Loucy (cell line): ENCODE measurements around the gene ZNF521.

ENCODE experiments used
- H2AFZ ChIP-seq: fragments of 200-600 bp; sonication (generic); 2 replicates; pipeline ENCODE4 v1.6.0; 2016; ENCODE audit warnings: antibody characterized with exemption, mild to moderate bottlenecking, low read length, moderate library complexity
- H3F3A ChIP-seq: fragments of 200-600 bp; 2 replicates; pipeline ENCODE4 v1.6.0; 2016; ENCODE audit warnings: antibody characterized with exemption, low read depth, mild to moderate bottlenecking
- H3K27me3 ChIP-seq: fragments of 200-600 bp; sonication (generic); 2 replicates; pipeline ENCODE4 v1.6.1; 2014; ENCODE audit warnings: low read length, mild to moderate bottlenecking; ENCODE audit not compliant: insufficient read depth, poor library complexity, severe bottlenecking
- H3K36me3 ChIP-seq: fragments of 200-600 bp; sonication (generic); 2 replicates; pipeline ENCODE4 v1.6.1; 2016; ENCODE audit warnings: low read length; ENCODE audit not compliant: insufficient read depth
- H3K4me1 ChIP-seq: fragments of 200-600 bp; sonication (generic); 2 replicates; pipeline ENCODE4 v1.5.1; 2014; ENCODE audit warnings: low read length, mild to moderate bottlenecking; ENCODE audit not compliant: insufficient read depth, poor library complexity, severe bottlenecking
- H3K4me2 ChIP-seq: fragments of 200-600 bp; sonication (generic); 2 replicates; pipeline ENCODE4 v1.6.0; 2014; ENCODE audit warnings: antibody characterized with exemption, low read length, low read depth, mild to moderate bottlenecking; ENCODE audit not compliant: poor library complexity, severe bottlenecking
- H3K4me3 ChIP-seq: fragments of 200-600 bp; sonication (generic); 2 replicates; pipeline ENCODE4 v1.5.1; 2014; ENCODE audit warnings: low read length, mild to moderate bottlenecking, mixed read lengths; ENCODE audit not compliant: poor library complexity, severe bottlenecking
- H3K79me2 ChIP-seq: fragments of 200-600 bp; sonication (generic); 2 replicates; pipeline ENCODE4 v1.6.1; 2014; ENCODE audit warnings: low read length; ENCODE audit not compliant: insufficient read depth
- H3K9ac ChIP-seq: fragments of 200-600 bp; sonication (generic); 2 replicates; pipeline ENCODE4 v1.6.0; 2014; ENCODE audit warnings: mild to moderate bottlenecking, low read depth, low read length, moderate library complexity; ENCODE audit not compliant: poor library complexity, severe bottlenecking
- H3K9me2 ChIP-seq: fragments of 200-600 bp; sonication (generic); replicated peaks from 2 replicates; pipeline ENCODE4 v1.6.1; 2016; ENCODE audit warnings: low read depth, low read length, mixed read lengths
- H3K9me3 ChIP-seq: fragments of 200-600 bp; sonication (generic); 2 replicates; pipeline ENCODE4 v1.6.1; 2014; ENCODE audit warnings: mild to moderate bottlenecking, antibody characterized with exemption, low read length, low read depth; ENCODE audit not compliant: insufficient read depth
- H4K20me1 ChIP-seq: fragments of 200-600 bp; sonication (generic); 2 replicates; pipeline ENCODE4 v1.6.0; 2014; ENCODE audit warnings: antibody characterized with exemption, low read length, mild to moderate bottlenecking; ENCODE audit not compliant: insufficient read depth, poor library complexity, severe bottlenecking
- CTCF ChIP-seq: fragments of 200-600 bp; sonication (generic); conservative IDR thresholded peaks from 2 replicates; pipeline ENCODE4 v1.5.1; 2014; ENCODE audit warnings: mild to moderate bottlenecking, antibody characterized with exemption, low read length
- EZH2phosphoT487 ChIP-seq: fragments of 200-600 bp; IDR thresholded peaks from 2 replicates; pipeline ENCODE4 v1.6.1; 2018; ENCODE audit warnings: antibody characterized with exemption, mild to moderate bottlenecking, moderate library complexity, borderline replicate concordance

The ZNF521 gene

GRCh38 chr18:25170402-25170801 is 181.6 kb downstream of the ZNF521 start:
- Histone ChIP-seq H3K9ac (no peak overlapping the region), H3F3A (no peaks in the 10 kb centered on the region), H3K27me3 (no peaks in the 10 kb centered on the region), H3K79me2 (no peaks in the 10 kb centered on the region), H4K20me1 (no peaks in the 10 kb centered on the region), H2AFZ (no peak overlapping the region), H3K4me1 (peaks cover 9% of the 10 kb centered on the region), H3K9me3 (no peaks in the 10 kb centered on the region), H3K36me3 (peaks cover 8% of the 10 kb centered on the region; the same call in 1 of the 2 replicates), H3K4me3 (no peak overlapping the region), H3K9me2 (no peaks in the 10 kb centered on the region), H3K4me2 (no peak overlapping the region)
- TF ChIP-seq CTCF (no peak), EZH2phosphoT487 (no peak)

- Histone ChIP-seq H4K20me1 (no peaks in the 10 kb centered on the region), H2AFZ (no peak overlapping the region), H3K9ac (no peak overlapping the region), H3K4me1 (peaks cover 16% of the 10 kb centered on the region), H3K4me3 (no peak overlapping the region), H3K9me3 (no peaks in the 10 kb centered on the region), H3K27me3 (no peaks in the 10 kb centered on the region), H3K4me2 (no peak overlapping the region), H3F3A (no peaks in the 10 kb centered on the region), H3K36me3 (peaks cover 8% of the 10 kb centered on the region; the same call in 1 of the 2 replicates), H3K79me2 (no peaks in the 10 kb centered on the region), H3K9me2 (no peaks in the 10 kb centered on the region)
- TF ChIP-seq EZH2phosphoT487: no peak
- no peak for TF ChIP-seq CTCF
Observed at GRCh38 chr18:25169701-25170100, 182.3 kb downstream of the ZNF521 start.

DNA sequence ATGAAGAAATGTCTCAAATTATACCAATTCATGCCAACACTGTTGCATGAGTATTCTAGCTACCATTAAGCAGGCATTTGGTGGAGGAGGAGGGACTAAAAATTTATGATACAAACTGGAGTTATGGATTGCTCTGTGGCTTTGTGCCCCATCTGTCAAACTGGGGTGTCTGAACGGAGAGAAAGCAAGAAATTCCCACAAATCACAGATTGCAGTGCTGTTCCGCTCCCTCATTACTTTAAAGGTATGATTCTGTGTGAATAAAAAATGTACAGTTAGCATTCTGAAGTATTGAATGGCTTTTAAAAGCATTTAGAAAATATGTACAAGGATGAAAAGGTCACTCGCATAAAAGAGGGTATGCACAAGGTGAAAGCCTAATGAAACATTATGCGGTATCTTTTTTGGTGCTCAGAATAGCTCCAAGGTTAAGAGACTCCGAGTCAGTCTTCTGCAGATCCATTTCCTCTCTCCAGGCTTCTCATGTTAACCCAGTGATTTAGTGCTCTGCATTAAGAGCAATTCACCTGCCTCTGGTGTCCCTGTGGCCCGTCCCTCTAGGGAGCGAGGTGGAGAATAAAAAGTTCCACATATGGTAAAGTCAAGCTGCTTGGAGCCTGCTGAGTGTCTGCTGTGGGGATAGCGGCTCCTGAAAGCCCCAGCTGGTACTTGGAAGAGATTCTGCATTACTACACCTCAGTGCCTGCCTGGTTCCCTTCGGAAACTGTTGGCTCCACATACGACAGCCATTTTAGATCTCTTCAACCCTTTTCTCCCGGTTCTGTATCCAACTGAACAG is 184.2 kb downstream of the ZNF521 start:
- no peaks in the 10 kb centered on the region for H4K20me1 ChIP-seq
- H3K9ac ChIP-seq: no peak overlapping the region
- H2AFZ ChIP-seq: no peak overlapping the region
- H3K27me3 ChIP-seq: no peaks in the 10 kb centered on the region
- H3F3A ChIP-seq: no peaks in the 10 kb centered on the region
- no peaks in the 10 kb centered on the region for H3K9me3 ChIP-seq
- H3K9me2 ChIP-seq: no peaks in the 10 kb centered on the region
- H3K79me2 ChIP-seq: no peaks in the 10 kb centered on the region
- H3K36me3 ChIP-seq: peaks cover 8% of the 10 kb centered on the region; the same call in 1 of the 2 replicates
- TF ChIP-seq EZH2phosphoT487 (no peak), CTCF (no peak)
- peaks cover 35% of the 10 kb centered on the region for H3K4me1 ChIP-seq
- no peak overlapping the region for H3K4me2 ChIP-seq
- H3K4me3 ChIP-seq: no peak overlapping the region
